ENCODE results near the gene TMEM51. TPM values are rescaled to one million over a fixed set of nuclear protein-coding genes. Genes with fewer than 3 reads are reported as not detected.
A peak's percentile ranks its signal among the peaks of the same experiment; 100 is the strongest.

TMEM51 gene
- total RNA-seq, 1 experiment from 2014 or later, result 24.7 TPM

- H3K36me3 Mint-ChIP-seq (ENCODE audit: insufficient read depth, unreplicated experiment), result peaks cover 15% of the 10 kb centered on the region
- peaks cover 5% of the 10 kb centered on the region; the same call in 1 of the 2 replicates for H3K4me1 ChIP-seq
- peak; percentile 72 to 82 for DNase-seq
- H3K4me3 ChIP-seq (ENCODE audit: low read depth, low read length), result peak within 1 kb of the TSS; percentile 52
- H3K27ac Mint-ChIP-seq (ENCODE audit: unreplicated experiment), result peak within 1 kb of the TSS; percentile 79
- no peaks in the 10 kb centered on the region for H3K27me3 ChIP-seq (replicated peaks; ENCODE audit: control insufficient read depth, insufficient read depth, low read length)
- intact Hi-C loops (cut with micrococcal nuclease; ENCODE audit: unreplicated experiment), result no loop called here
- TF ChIP-seq CTCF (IDR thresholded peaks at IDR 0.05; ENCODE audit: insufficient read depth in 1 of 2, low read depth in 1 of 2, low read length in 1 of 2, severe bottlenecking in 1 of 2, unreplicated experiment in 1 of 2), result no peak
- peak within 1 kb of the TSS; percentile 83 for H3K4me3 Mint-ChIP-seq (ENCODE audit: unreplicated experiment)
- no peaks in the 10 kb centered on the region for H3K9me3 Mint-ChIP-seq (ENCODE audit: unreplicated experiment)
- ChIA-PET CTCF (interaction anchor here (0.6 to 0.7 kb wide), 2 partner anchors 73 to 442 kb away, joined by 3 read pairs; no protein-coding TSS in a partner anchor), POLR2A (no interaction called here)
- no peaks in the 10 kb centered on the region for H3K36me3 ChIP-seq (ENCODE audit: control insufficient read depth, insufficient read depth, low read length)
- no peaks in the 10 kb centered on the region for H3K4me1 Mint-ChIP-seq (ENCODE audit: low read depth, unreplicated experiment)
- peaks cover 5% of the 10 kb centered on the region for H3K27me3 Mint-ChIP-seq (ENCODE audit: insufficient read depth, unreplicated experiment)
- BruUV-seq (replicated peaks), result no TSS peak
- H3K9me3 ChIP-seq, result no peaks in the 10 kb centered on the region
These were observed 93.5 kb downstream of the TMEM51 start, which contains the start of gene FHAD1 for GRCh38 chr1:15246960-15247614. FHAD1 (plus strand) TSS chr1:15247223; CDS start chr1:15251785, 4,562 bp downstream.

DNA sequence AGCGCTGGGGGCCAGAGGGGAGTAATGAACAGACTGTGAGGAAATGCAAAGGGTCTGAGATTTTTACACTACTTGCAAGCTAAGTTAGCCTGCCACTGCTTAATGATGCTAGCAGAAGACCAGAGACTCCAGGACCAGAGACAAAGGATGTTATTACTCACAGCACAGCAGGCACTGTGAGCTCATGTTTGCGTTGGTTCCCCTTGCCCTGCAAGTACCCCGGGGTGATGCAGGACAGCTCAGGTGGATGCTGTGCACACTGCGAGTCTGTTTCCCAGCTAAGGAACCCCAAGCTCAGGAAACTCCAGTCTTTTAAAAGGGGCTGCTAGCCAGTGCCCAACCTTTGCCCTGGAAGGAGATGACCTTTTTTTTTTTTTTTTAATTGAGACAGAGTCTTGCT lies 94.7 kb downstream of the TMEM51 start:
- Histone ChIP-seq H3K9me3 (no peaks in the 10 kb centered on the region), H3K36me3 (ENCODE audit: control insufficient read depth, insufficient read depth, low read length) (no peaks in the 10 kb centered on the region), H3K4me3 (ENCODE audit: low read depth, low read length) (no peak overlapping the region), H3K27me3 (replicated peaks; ENCODE audit: control insufficient read depth, insufficient read depth, low read length) (peaks cover 1% of the 10 kb centered on the region), H3K4me1 (peaks cover 5% of the 10 kb centered on the region; the same call in 1 of the 2 replicates)
- Mint-ChIP-seq H3K4me3 (ENCODE audit: unreplicated experiment) (no peak overlapping the region), H3K9me3 (ENCODE audit: unreplicated experiment) (no peaks in the 10 kb centered on the region), H3K27me3 (ENCODE audit: insufficient read depth, unreplicated experiment) (peaks cover 5% of the 10 kb centered on the region), H3K27ac (ENCODE audit: unreplicated experiment) (no peak overlapping the region), H3K36me3 (ENCODE audit: insufficient read depth, unreplicated experiment) (peaks cover 15% of the 10 kb centered on the region), H3K4me1 (ENCODE audit: low read depth, unreplicated experiment) (no peaks in the 10 kb centered on the region)
- no peak for TF ChIP-seq CTCF (IDR thresholded peaks at IDR 0.05; ENCODE audit: insufficient read depth in 1 of 2, low read depth in 1 of 2, low read length in 1 of 2, severe bottlenecking in 1 of 2, unreplicated experiment in 1 of 2)
- no TSS peak for BruUV-seq (replicated peaks)
- CTCF ChIA-PET, result interaction anchor here (1.1 kb wide), 1 partner anchor 120 kb away, joined by 9 read pairs; no protein-coding TSS in a partner anchor
- POLR2A ChIA-PET, result no interaction called here
- intact Hi-C loops (cut with micrococcal nuclease; ENCODE audit: unreplicated experiment), result no loop called here
- no peak for DNase-seq

GRCh38 chr1:15249081-15249480 lies 95.5 kb downstream of the TMEM51 start:
- CTCF ChIA-PET, result interaction anchor here (1.1 kb wide), 1 partner anchor 120 kb away, joined by 9 read pairs; no protein-coding TSS in a partner anchor
- Mint-ChIP-seq H3K36me3 (ENCODE audit: insufficient read depth, unreplicated experiment) (peaks cover 15% of the 10 kb centered on the region), H3K27me3 (ENCODE audit: insufficient read depth, unreplicated experiment) (peaks cover 5% of the 10 kb centered on the region), H3K9me3 (ENCODE audit: unreplicated experiment) (no peaks in the 10 kb centered on the region), H3K4me3 (ENCODE audit: unreplicated experiment) (no peak overlapping the region), H3K27ac (ENCODE audit: unreplicated experiment) (no peak overlapping the region), H3K4me1 (ENCODE audit: low read depth, unreplicated experiment) (no peaks in the 10 kb centered on the region)
- Histone ChIP-seq H3K27me3 (replicated peaks; ENCODE audit: control insufficient read depth, insufficient read depth, low read length) (peaks cover 1% of the 10 kb centered on the region), H3K4me1 (peaks cover 5% of the 10 kb centered on the region; the same call in 1 of the 2 replicates), H3K4me3 (ENCODE audit: low read depth, low read length) (no peak overlapping the region), H3K9me3 (no peaks in the 10 kb centered on the region), H3K36me3 (ENCODE audit: control insufficient read depth, insufficient read depth, low read length) (no peaks in the 10 kb centered on the region)
- BruUV-seq (replicated peaks), result no TSS peak
- DNase-seq, result no peak
- POLR2A ChIA-PET, result no interaction called here
- intact Hi-C loops (cut with micrococcal nuclease; ENCODE audit: unreplicated experiment), result no loop called here
- no peak for TF ChIP-seq CTCF (IDR thresholded peaks at IDR 0.05; ENCODE audit: insufficient read depth in 1 of 2, low read depth in 1 of 2, low read length in 1 of 2, severe bottlenecking in 1 of 2, unreplicated experiment in 1 of 2)
